ENCODE data around the gene SLC4A4. TPM values are rescaled to one million over a fixed set of nuclear protein-coding genes. Genes with fewer than 3 reads are reported as not detected.

The SLC4A4 gene
- polyA plus RNA-seq, 1 of the 3 experiments (the other 2 are of a cell fraction): not detected

- TF ChIP-seq CTCF (IDR thresholded peaks at IDR 0.05): no peak
- no peak for TF ChIP-seq NRF1 (IDR thresholded peaks at IDR 0.05; ENCODE audit: low read depth, low read length)
- TF ChIP-seq IRF3 (IDR thresholded peaks at IDR 0.05; ENCODE audit: low read depth, low read length): no peak
These were observed 129.4 kb downstream of the SLC4A4 start (continued) for GRCh38 chr4:71468116-71468710.

GRCh38 chr4:71469541-71469940 lies 130.7 kb downstream of the SLC4A4 start:
- DNase-seq: no peak
- Histone ChIP-seq H3K9me2 (no peaks in the 10 kb centered on the region), H3K9me3 (no peaks in the 10 kb centered on the region), H3K4me3 (ENCODE audit: low read depth in 2 of 2, low read length in 1 of 2) (no peak overlapping the region), H3K79me2 (ENCODE audit: insufficient read depth) (no peaks in the 10 kb centered on the region), H2AFZ (ENCODE audit: low read depth) (no peak overlapping the region), H3K27ac (ENCODE audit: low read depth in 2 of 2, low read length in 1 of 2) (no peak overlapping the region), H3K27me3 (ENCODE audit: insufficient read depth) (no peaks in the 10 kb centered on the region), H3F3A (replicated peaks; ENCODE audit: insufficient read depth) (no peaks in the 10 kb centered on the region), H3K9ac (no peak overlapping the region), H3K4me2 (no peak overlapping the region), H3K4me1 (ENCODE audit: control insufficient read depth in 1 of 2, insufficient read depth in 2 of 2, low read depth in 1 of 2, low read length in 1 of 2) (no peaks in the 10 kb centered on the region), H4K20me1 (ENCODE audit: insufficient read depth) (no peaks in the 10 kb centered on the region), H3K36me3 (replicated peaks in 1 of 2; ENCODE audit: control insufficient read depth in 1 of 2, insufficient read depth in 2 of 2, low read length in 1 of 2) (no peaks in the 10 kb centered on the region)
- CTCF ChIA-PET: no interaction called here
- POLR2A ChIA-PET: no interaction called here
- no peak for TF ChIP-seq POLR2AphosphoS5 (IDR thresholded peaks at IDR 0.05; ENCODE audit: low read depth, low read length)
- no peak for TF ChIP-seq REST (IDR thresholded peaks at IDR 0.05; ENCODE audit: low read depth, low read length)
- no peak for TF ChIP-seq TEAD4 (IDR thresholded peaks at IDR 0.05; ENCODE audit: borderline replicate concordance, insufficient read depth)
- no peak for TF ChIP-seq CTCF (IDR thresholded peaks at IDR 0.05)
- TF ChIP-seq MEF2A (IDR thresholded peaks at IDR 0.05; ENCODE audit: borderline replicate concordance, low read depth): no peak
- TF ChIP-seq FOSL2 (IDR thresholded peaks at IDR 0.05; ENCODE audit: borderline replicate concordance, low read depth): no peak
- no peak for TF ChIP-seq NRF1 (IDR thresholded peaks at IDR 0.05; ENCODE audit: low read depth, low read length)
- TF ChIP-seq USF2 (IDR thresholded peaks at IDR 0.05; ENCODE audit: borderline replicate concordance, low read depth, low read length): no peak
- no peak for TF ChIP-seq RXRA (IDR thresholded peaks at IDR 0.05; ENCODE audit: borderline replicate concordance, low read depth)
- no peak for TF ChIP-seq PBX3 (IDR thresholded peaks at IDR 0.05)
- no peak for TF ChIP-seq SIN3A (IDR thresholded peaks at IDR 0.05; ENCODE audit: borderline replicate concordance, low read depth, low read length)
- no peak for TF ChIP-seq EP300 (IDR thresholded peaks at IDR 0.05; ENCODE audit: borderline replicate concordance in 1 of 2, low read depth in 1 of 2, low read length in 1 of 2)
- no peak for TF ChIP-seq IRF3 (IDR thresholded peaks at IDR 0.05; ENCODE audit: low read depth, low read length)
